ENCODE results near the gene BCAS1.
A peak's percentile ranks its signal among the peaks of the same experiment; 100 is the strongest.

BCAS1 gene

DNA sequence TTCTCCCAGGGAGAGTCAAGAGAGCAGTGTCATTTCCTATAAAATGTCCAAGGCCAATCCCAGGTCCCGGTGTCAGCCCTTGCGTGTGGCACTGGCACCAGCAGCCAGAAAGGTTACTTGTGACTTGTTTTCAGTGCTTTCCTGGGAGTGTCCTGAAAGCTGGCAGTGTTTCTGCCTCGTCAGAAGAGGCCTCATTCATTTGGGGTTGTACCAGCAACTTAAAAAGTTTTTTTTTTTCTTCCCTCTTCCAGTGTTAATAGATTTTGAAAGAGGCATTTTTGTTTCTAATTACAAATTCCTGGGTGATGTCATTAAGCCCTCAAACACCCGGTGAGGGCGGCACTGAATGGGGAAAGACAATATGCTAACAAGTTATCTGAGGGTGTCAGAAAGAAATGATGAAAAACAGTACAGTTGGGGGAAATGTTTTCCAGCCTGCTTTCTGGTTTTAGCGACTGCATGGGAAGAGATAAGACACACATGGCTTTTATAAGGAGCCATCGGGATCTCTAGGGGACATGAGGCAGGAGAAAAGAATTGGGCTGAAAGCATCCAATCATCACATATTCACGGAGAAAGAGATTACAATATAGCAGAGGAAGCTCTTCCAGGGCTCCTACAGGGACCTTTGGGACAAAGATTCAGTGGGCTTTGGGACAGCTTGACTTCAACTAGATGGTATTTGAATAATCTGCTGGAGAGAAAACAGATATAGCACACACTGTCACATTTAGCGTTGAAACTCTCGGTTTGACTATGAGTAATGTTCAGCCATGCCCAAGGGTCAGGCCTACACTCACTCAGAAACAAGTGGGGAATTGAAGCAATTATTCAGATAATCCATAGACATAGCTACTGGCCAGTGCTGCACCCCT is 153.0 kb downstream of the BCAS1 start (continued):
- TF ChIP-seq, protein P1, sequence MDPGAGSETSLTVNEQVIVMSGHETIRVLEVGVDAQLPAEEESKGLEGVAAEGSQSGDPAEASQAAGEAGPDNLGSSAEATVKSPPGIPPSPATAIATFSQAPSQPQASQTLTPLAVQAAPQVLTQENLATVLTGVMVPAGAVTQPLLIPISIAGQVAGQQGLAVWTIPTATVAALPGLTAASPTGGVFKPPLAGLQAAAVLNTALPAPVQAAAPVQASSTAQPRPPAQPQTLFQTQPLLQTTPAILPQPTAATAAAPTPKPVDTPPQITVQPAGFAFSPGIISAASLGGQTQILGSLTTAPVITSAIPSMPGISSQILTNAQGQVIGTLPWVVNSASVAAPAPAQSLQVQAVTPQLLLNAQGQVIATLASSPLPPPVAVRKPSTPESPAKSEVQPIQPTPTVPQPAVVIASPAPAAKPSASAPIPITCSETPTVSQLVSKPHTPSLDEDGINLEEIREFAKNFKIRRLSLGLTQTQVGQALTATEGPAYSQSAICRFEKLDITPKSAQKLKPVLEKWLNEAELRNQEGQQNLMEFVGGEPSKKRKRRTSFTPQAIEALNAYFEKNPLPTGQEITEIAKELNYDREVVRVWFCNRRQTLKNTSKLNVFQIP (CRISPR knock-in tag; IDR thresholded peaks at IDR 0.05; ENCODE audit: borderline replicate concordance, low read depth) = no peak
- 0 out of 2 replicates have a peak, but pooled peaks have one; percentile 6 for TF ChIP-seq CSDC2 (CRISPR knock-in tag; IDR thresholded peaks at IDR 0.05)
- no peak for TF ChIP-seq ZC3H10 (CRISPR knock-in tag; IDR thresholded peaks at IDR 0.05)
- TF ChIP-seq GLIS3 (CRISPR knock-in tag; IDR thresholded peaks at IDR 0.05) = 0 out of 2 replicates have a peak, but pooled peaks have one; percentile 1
- TF ChIP-seq, protein P2, sequence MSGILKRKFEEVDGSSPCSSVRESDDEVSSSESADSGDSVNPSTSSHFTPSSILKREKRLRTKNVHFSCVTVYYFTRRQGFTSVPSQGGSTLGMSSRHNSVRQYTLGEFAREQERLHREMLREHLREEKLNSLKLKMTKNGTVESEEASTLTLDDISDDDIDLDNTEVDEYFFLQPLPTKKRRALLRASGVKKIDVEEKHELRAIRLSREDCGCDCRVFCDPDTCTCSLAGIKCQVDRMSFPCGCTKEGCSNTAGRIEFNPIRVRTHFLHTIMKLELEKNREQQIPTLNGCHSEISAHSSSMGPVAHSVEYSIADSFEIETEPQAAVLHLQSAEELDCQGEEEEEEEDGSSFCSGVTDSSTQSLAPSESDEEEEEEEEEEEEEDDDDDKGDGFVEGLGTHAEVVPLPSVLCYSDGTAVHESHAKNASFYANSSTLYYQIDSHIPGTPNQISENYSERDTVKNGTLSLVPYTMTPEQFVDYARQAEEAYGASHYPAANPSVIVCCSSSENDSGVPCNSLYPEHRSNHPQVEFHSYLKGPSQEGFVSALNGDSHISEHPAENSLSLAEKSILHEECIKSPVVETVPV (CRISPR knock-in tag; IDR thresholded peaks at IDR 0.05) = no peak

DNA sequence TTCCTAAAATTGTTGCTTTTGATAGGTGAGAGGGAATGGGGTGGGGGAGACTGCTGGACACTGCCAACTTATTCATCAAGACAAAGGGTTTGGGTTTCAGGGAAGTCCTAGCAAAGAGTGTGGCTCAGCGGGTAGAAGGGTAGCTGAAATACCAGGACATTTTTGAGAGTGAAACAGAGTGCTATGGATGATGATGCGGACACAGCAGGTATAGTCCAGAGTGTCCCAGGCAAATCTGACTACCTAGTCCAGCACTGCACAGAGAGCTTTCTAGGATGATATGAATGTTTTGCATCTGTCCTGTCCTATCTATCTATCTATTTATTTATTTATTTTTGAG is 154.3 kb downstream of the BCAS1 start:
- TF ChIP-seq, protein P2 (CRISPR knock-in tag; IDR thresholded peaks at IDR 0.05) = no peak
- TF ChIP-seq ZNF565 (CRISPR knock-in tag; conservative IDR thresholded peaks at IDR 0.05; ENCODE audit: low read depth) (no peak), CSDC2 (CRISPR knock-in tag; IDR thresholded peaks at IDR 0.05) (no peak), ZNF8 (CRISPR knock-in tag; IDR thresholded peaks at IDR 0.05) (no peak), BACH2 (CRISPR knock-in tag; IDR thresholded peaks at IDR 0.05; ENCODE audit: borderline replicate concordance) (no peak), OSR1 (CRISPR knock-in tag; IDR thresholded peaks at IDR 0.05) (no peak), SNAI2 (CRISPR knock-in tag; IDR thresholded peaks at IDR 0.05) (no peak)
- TF ChIP-seq, protein P3, sequence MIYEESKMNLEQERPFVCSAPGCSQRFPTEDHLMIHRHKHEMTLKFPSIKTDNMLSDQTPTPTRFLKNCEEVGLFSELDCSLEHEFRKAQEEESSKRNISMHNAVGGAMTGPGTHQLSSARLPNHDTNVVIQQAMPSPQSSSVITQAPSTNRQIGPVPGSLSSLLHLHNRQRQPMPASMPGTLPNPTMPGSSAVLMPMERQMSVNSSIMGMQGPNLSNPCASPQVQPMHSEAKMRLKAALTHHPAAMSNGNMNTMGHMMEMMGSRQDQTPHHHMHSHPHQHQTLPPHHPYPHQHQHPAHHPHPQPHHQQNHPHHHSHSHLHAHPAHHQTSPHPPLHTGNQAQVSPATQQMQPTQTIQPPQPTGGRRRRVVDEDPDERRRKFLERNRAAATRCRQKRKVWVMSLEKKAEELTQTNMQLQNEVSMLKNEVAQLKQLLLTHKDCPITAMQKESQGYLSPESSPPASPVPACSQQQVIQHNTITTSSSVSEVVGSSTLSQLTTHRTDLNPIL (CRISPR knock-in tag; IDR thresholded peaks at IDR 0.05; ENCODE audit: low read depth) = no peak
- TF ChIP-seq, protein P4, sequence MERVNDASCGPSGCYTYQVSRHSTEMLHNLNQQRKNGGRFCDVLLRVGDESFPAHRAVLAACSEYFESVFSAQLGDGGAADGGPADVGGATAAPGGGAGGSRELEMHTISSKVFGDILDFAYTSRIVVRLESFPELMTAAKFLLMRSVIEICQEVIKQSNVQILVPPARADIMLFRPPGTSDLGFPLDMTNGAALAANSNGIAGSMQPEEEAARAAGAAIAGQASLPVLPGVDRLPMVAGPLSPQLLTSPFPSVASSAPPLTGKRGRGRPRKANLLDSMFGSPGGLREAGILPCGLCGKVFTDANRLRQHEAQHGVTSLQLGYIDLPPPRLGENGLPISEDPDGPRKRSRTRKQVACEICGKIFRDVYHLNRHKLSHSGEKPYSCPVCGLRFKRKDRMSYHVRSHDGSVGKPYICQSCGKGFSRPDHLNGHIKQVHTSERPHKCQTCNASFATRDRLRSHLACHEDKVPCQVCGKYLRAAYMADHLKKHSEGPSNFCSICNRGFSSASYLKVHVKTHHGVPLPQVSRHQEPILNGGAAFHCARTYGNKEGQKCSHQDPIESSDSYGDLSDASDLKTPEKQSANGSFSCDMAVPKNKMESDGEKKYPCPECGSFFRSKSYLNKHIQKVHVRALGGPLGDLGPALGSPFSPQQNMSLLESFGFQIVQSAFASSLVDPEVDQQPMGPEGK (CRISPR knock-in tag; IDR thresholded peaks at IDR 0.05; ENCODE audit: borderline replicate concordance) = no peak
- TF ChIP-seq, protein P1 (CRISPR knock-in tag; IDR thresholded peaks at IDR 0.05; ENCODE audit: borderline replicate concordance, low read depth) = no peak
- ATAC-seq = peak; percentile 12; the same call in 2 of the 3 replicates

DNA sequence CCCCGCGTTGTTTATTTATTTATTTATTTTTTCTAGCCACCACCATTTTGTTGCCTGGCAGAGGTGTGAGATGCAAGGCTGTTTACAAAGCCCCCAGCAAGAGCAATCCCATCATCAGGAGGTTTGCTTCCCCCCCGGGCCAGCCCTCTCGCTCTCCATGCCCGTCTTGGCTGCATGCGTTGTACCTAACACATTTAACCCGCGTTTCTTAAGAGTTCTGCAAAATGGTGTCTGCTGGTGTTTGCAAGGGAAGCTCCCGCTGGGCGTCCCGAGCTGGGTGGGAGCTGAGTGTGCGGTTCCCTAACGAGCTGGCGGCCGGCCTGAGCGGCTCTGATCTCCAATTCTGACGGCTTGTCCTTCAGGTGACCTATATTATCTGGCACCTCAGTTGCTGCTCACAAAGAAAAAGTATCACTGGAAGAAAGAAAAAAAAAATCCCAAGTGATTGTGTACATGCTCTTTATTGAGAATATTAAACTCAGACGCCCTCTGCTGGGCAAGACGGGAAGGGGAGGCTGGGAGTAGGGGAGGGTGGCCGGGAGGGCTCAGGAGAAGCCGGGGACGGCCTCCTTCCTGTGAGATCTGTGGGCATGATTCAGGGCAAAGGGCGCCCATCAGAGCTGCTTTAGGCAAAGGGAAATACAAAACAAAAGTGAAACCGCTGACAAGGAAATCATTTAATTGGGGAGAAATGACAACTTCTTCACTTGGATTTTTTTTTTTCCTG is 154.8 kb downstream of the BCAS1 start:
- ATAC-seq = peak; percentile 87
- peak; percentile 59; the same call in 1 of the 2 replicates for TF ChIP-seq SNAI2 (CRISPR knock-in tag; IDR thresholded peaks at IDR 0.05)
- TF ChIP-seq GLIS3 (CRISPR knock-in tag; IDR thresholded peaks at IDR 0.05) = no peak

DNA sequence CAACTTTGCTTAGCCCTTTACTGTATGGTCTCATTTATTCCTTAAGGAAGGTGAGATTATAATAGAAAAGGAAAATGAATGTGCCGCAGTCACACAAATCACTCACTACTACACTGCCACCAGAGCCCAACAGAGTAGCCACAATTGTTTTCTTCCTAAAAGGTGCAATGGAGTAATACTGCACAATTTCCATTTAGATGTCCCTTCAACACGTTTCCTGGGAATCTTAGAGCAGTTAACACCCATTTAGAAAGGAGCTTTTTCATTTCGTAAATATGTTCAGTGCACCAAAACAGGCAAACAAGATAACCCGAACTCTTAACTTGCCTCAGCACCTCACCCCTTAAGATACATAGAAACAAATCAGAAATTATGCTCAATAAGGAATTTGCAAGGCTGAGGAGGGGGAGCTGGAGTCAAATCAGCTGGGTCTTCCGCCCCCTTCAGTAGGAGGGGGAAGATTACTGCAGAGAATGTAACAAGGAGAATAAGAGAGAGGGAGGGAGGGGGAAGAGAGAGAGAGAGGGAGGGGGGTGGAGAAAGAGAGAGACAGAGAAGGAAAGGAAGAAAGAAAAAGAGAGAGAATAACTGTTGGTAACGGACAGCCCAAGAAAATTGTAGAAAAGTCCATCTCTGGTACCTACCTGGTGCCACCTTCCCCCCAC is 155.5 kb downstream of the BCAS1 start:
- TF ChIP-seq ZC3H10 (CRISPR knock-in tag; IDR thresholded peaks at IDR 0.05) = no peak
- TF ChIP-seq, protein P4 (CRISPR knock-in tag; IDR thresholded peaks at IDR 0.05; ENCODE audit: borderline replicate concordance) = no peak
- TF ChIP-seq ZNF70 (CRISPR knock-in tag; IDR thresholded peaks at IDR 0.05) = no peak
- ATAC-seq = peak; percentile 5; the same call in 2 of the 3 replicates
